GM18861 (cell line): ENCODE measurements around the gene MIGA2.
A peak's percentile ranks its signal among the peaks of the same experiment; 100 is the strongest.

Experiments used
- ATAC-seq: cut with Tn5 transposase; IDR thresholded peaks from one replicate; pipeline ENCODE4 v1.9.1; 2021; ENCODE audit not compliant: unreplicated experiment

The MIGA2 gene

DNA sequence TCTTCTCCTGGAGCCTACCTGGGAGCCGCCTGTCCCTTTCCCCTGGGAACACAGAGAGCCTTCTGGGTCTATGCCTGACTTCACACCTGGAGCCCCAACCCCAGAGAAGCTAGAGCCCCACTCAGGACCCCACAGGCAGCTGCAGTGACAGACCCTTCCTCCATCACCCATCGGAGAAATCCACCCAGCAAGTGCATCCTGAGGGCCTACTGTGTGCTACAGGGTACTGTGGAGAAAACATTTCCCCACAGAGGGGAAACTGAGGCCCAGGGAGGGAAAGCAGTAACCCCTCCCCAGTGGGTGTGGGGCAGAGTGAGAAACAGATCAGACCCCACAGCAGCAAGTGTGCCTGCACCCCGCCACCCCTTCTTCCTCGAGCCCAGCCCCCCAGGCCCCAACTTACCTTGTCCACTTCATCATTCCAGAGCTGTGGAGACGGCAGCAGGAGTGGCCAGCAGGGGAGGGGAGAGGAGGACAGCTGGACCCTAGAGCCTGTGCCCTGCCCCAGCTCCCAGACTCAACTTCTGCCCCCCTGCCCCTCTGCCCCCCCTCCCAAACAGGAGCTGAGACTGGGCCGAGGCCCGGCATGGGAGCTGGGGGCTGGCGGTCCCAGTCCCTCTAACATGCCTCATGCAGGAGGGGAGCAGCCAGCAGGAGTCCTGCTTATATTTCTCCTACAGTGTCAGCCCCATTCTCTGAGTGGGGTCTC lies 26.0 kb upstream of the MIGA2 start:
- no peak for ATAC-seq

DNA sequence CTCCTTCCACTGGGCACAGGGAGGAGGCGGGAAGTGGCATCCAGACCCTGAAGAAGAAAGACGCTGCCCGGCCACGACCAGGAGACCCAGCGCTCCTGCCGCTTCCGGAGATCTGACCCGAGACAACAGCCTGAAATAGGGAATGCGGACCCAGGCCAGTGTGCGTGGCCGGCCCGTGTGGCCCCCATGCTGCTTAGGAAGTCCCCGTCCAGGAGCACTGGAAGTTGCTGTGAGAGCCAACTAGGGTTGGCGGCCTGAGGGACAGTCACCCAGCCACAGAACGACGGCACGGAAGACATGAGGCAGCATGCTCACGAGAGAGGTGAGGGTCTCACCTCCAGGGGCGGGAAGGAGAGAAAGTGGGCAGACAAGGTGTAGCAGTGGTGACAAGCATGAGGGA lies 25.3 kb upstream of the MIGA2 start:
- no peak for ATAC-seq

DNA sequence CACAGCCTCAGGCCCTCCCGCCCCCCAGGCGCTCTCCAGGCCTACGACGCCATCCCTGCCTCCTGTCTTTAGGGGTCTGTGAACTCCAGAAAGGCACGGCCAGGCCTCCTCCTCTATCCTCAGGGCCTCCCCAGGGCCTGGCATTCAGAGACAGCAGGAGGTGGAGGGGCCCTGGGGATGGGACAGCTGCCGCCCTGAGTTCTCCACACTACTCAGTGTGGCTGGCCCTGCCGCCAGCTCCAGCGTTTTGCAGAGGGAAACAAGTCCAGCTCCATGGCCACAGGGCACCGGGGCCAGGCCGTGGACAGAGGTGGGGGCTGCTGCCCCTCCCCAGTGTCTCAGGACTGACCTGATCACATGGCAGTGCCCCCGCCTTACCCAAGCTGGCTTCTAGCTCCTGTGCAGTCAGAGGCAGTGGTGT lies 24.7 kb upstream of the MIGA2 start:
- ATAC-seq: no peak

DNA sequence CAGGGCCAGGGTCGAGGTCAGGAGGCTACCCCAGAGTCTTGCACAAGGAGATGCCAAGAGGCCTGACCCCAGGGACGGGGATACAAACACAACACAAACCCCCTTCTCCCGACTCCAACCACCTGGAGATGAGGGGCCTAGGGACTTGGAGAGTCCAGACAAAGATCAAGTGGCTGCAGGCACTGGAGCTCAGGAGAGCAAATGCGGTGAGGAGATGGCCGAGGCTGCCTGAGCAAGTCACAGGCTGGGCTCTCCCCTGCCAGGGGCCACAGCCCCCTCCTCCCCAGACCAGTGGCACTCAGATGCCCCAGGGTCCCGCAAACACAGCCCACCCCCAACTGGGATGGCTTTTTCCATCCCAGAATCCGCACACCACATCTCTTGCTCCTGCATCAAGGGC lies 24.1 kb upstream of the MIGA2 start:
- no peak for ATAC-seq

DNA sequence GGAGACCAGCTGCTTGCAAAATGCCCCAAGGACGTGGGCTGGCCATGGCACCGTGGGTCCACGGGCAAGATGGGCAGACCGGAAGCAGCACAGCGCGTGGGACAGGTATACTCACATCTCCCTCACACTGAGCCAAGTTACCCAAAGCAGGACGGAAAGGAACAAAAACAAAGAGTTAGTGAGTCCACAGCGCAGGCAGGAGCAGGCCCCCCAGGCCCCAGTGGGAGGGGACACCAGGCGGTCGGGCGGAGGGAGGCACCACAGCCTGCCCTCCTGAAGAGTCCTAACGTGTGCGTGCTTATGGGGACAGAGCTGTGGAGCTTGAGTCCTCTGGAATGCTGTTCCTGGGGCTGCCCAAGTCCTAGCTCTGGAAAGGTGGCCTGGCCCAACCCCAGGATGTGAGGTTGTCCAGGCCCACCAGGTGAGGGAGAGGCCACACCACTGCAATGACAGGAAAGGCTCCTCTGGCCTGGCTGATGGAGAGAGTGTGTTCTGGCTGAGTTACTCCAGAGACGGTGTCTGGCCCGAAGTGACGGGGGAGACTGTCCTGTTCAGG lies 23.5 kb upstream of the MIGA2 start:
- no peak for ATAC-seq

DNA sequence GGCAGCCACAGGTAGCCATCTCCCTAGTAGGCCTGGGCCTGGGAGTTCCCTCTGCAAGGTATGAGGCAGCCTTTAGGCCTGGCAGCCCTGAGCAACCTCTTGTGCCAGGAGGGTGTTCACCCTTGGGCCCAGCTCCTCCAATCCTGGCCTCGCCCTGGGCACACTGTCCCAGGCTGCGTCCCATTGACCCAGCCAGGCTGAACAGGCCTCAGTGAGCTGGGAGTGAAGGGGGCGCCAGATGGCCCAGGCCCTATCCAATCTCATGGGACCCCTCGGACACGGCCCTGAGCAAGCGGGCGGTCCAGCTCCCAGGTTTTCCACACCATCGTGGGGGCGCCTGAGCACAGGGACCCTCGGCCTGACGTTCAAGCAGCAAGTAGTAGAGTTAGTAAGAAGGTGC lies 22.8 kb upstream of the MIGA2 start:
- ATAC-seq: no peak

DNA sequence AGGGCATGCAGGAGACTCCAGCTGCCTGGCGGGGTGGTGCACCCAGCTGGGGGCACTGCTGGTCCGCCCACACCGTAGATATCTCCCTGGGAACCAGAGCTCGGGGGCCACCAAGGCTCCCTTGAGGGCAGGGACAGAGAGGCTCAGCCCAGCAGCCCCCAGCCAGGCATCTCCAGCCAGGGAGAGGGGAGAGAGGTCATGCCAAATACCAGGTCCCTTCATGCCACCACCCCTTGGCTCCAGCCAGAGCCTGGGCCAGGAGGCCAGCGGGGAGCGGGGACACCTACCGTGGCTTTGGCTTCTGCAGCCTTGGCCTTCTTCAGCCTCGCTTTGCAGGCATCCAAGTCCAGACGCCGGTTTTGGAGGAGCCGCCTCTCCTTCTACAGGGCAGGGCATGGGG lies 22.3 kb upstream of the MIGA2 start:
- ATAC-seq: no peak

DNA sequence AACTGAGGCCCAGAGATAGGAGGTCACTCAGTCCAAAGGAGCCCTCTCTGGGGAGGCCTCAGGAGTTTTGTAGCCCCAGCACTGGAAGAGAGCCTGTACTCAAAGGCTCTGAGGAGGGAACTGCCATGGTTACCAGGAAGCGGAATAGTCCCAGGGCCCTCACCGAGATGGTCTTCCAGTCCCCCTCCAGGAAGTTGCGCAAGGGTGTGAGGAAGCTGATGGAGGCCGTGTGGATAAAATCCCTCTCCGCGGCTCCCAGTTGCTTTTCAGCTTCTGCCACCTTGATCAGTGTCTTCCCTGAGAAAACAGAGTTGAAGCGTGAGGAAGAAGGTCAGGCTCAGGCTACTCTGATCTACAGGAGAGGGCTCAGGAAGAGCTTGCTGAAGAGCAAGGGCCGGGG lies 21.8 kb upstream of the MIGA2 start:
- no peak for ATAC-seq

DNA sequence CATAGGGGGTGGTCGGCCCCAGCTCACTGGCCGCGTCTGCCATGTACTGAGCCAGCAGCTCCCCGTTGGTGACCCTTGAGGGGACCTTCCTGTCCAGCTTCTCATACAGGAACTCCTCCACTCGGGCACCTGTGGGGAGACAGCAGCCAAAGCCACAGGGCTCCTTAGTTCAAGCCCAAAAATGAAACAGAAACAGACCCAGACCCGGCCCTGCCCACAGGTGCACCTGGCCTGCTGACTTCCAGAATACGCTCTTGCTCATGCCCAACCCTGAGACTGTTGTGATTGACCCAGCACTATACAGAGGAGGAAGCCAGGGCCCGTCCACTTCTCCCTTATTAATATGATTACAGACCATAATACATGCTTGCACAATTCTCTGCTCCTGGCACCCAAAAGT lies 15.3 kb upstream of the MIGA2 start:
- ATAC-seq: no peak

DNA sequence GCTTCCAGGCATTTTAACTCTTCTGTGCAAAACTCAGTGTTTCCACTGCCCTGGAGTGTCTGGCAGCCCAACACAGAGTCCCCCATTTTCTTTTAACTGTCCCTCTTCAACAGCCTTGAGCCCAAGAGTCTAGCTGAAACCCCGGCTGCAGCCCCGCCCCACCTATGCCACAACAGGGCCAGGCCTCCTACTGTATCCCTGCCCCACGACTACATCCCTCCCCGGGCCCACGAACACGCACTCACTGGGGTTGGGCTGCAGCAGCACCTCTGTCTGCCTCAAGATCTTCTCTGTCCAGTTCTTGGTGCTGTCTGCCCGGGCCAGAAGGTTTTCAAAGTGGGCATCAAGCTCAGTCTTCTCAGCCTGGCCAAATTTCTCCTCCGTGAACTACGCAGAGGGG lies 14.4 kb upstream of the MIGA2 start:
- ATAC-seq: no peak

DNA sequence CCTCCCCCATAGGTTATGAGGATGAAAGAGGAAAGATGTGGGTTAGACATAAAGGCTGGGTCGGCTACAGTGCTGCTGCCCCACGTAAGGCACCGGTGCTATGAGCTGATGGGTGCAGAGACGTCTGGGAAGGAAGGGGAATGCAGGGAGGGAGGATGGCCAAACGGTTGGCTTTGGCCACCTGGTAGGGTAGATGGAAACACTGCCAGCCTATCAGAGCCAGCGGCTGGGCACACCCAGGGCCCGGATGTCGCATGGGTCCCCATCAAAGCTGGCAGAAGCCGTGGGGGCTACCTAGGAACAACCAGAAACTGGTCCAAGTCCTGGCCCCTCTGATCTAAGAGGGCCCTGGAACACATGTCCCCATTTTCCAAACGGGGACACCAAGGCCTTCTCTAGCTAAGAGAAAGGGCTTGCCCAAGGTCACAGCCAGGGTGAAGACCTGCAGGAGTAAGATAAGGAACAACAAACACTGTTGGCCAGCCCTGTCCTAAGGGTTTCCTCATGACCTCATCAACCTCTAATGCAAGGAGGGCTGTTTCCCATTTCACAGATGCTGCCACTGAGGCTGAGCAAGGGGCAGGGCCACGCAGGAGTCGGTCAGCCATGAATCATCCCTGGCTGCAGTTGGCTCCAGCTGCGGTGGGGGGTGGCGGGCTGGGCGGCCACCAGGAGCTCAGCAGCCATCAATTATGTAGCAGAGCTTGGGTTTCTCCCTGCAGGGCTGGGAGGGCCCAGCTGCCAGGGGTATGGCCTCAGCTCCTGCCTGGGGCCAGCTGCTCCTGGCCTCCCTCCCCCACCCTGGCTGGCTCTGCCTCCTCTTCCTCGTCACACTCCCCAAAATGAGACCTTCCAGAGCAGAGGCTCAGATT lies 13.2 kb upstream of the MIGA2 start:
- ATAC-seq: no peak

DNA sequence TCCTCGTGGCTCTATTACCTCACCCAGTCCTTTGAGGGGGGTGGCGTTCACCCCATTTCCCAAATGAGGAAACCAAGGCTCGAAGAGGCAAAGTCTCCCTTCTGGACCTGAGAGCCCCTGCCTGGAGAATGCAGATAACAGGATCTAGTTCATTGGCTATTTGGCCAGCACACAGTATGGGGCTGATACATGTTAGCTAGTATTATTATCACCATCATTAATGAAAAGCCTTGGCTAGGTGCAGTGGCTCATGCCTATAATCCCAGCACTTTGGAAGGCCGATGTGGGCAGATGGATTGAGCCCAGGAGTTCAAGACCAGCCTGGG lies 12.6 kb upstream of the MIGA2 start:
- no peak for ATAC-seq

DNA sequence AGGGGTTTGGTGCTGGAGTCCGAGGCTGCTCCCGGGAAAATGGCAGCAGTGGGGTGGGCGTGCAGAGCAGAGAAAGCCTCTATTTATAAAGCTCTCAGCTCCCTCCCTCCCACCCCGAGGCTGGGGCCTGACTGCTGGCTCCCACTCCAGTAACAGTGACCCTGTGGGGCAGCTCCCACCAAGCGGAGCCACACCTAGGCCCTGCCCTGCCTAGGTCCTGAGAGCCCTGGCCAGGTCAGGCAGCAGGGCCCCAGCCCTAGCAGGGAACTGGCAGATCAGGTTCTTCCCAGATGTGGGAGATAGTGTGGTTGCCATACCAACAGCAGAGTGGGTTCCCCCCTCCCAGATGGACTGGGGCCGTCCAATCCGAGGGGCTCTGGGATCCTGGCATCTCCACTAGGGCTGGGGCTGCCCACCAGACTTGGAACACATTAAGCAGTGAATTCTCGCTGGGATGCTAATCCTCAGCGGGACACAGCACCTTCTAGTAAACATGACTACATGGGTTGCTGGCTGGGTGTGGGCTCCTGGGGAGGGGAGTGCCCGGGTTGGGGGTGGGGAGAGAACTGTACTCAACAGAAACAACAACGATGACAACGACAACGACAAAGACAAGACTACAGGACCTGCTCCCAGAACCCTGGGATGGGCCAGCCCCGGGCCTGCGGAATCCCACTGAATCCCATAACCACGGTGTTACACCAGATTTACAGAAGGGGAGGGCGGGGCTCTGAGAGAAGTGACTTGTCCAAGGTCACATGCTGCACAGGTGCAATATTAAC lies 9.8 kb upstream of the MIGA2 start:
- ATAC-seq: no peak

DNA sequence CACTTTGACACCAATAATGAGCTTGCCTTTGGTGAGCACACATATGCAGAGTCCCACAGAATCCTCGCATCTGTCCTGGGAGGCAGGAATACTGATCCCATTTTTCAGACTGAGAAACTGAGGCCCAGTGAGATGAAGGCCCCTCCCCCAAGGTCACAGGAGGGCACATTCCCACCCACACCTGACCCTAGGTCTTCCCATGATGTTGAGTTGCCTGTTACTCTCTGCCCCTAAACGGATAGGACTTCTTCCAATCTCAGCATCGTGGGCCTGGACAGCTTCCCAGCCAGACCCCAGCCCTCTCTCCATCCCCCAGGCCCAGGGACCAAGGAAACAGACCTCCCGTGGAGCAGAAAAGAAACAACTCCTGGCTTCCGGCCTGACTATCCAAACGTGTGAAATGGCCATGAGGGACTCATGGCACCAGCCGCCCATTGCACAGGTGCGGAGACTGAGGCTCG lies 9.2 kb upstream of the MIGA2 start:
- peak; percentile 7 for ATAC-seq

DNA sequence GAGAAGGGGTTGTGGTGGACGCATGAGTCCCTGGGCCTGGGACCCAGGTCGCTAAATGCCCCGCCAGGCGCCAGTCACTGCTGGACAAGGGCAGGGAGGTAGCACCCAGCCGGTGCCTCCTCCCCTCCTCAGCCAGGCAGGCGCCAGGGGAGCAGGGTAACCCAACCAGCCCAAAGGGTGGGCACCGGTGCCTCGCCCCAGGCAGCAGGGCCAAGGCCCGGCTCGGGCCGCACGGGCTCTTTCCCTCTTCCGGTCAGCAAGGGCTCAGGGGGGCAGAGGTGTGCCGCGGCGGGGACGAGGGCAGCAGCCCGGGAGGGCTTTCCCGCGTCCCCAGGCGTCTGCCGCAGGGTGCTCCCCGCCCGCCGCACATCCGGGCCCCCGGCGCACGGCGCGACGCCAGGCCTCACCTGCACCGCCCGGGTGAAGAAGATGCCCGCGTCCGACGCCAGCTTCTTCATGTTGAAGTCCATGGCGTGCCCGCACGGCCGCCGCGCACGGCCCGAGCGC lies 8.7 kb upstream of the MIGA2 start:
- peak; percentile 38 for ATAC-seq

DNA sequence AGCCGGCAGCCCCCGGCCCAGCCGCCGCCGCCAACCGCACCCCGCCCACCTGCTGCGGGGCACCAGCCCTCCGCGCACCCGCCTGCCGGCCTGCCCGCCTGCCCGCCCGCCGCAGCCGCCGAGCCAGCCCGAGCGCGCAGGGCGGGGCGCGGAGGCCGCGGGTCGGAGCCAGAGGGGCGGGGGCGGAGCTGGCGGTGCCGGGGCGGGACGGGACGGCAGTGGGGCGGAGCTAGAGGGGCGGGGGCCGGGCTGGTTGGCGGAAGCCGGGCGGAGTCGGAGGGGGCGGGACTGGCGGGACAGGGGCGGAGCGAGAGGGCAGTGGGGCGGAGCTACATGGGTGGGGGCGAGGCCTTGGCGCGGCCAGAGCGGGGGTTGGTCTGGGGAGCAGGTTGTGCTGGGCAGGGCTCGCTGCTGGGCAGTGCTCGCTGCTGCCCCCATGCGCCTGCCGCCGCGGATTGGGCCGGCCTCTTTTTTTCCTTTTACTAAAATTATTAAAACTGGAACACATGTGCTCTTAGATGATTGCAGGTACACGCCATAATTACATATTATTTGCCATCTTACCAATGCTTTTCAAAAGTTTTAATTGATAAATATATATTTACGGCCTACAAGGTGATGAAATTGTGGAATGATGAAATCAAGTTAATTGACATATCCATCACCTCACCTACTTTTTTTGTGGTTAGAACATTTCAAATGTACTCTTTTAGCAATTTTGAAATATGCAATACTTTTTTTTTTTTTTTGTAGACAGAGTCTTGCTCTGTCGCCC lies 8.0 kb upstream of the MIGA2 start, which contains the start of gene SH3GLB2:
Gene SH3GLB2 (minus strand): TSS at position 140 of the 775 bp plus-strand sequence. CDS start 177 bp downstream, outside the sequence.
- ATAC-seq: peak; percentile 53

DNA sequence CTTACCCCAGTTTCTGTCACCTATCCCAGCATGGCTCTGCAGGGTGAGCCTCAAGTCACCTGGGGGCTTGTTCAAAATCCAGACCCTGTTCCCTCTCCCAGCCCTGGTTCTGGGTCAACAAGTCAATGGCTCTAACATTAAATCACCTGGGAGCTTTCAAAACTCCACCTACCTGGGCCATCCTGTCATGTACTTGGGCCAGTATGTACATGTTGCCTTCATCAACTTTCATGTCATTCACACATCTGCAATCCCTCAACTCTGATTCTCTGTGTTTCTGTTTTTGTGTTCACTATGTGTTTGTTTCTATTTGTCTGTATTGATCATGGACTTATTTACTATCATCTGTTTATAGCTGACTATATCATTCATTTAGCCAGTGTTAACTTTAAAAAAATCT lies 6.2 kb upstream of the MIGA2 start:
- ATAC-seq: no peak

DNA sequence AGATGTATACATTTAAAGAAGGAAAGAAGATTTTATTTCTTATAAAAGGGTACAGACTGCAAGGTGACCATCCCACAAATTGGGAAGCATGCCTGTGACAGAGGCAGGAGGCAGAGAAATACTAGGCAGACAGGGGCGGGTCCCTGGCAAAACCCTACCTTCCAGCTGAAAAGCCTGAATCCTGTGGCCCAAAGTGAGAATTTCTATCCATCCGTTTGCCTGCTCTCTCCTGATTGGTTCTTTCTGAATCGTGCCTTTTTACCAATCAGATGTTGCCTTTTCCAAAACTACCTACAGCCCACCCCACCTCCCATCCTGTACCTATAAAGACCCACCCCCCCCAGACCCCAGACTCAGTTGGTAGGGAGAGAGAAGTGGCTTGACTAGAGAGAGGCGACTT lies 4.9 kb upstream of the MIGA2 start:
- no peak for ATAC-seq

DNA sequence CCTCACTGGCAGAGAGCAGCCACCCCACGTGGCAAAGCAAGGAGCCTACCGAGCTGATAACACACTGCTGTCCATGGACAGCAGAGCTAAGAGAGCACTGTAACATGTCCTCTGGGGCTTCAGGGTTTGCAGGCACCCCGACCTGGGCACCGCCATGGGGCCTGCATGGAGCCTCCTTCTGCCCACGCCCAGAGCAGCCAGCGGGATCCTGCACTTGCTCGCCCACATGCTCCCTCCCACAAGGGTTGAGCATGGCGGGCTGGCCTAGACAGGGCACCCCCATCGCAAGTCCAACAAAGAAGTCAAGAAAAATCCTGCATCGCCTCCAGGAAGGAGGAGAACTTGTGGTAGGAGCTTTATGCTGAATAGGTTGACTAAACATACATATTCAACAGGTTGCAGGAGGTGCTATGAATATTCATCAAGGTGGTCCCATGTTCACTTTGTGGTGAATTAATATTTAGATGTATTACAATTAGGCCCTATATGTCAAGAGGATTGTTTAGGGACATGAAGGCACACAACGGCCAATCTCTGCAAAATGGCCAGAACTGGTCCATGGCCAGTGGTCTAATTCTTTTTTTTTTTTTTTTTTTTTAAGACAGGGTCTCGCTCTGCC lies 3.8 kb upstream of the MIGA2 start:
- ATAC-seq: no peak

DNA sequence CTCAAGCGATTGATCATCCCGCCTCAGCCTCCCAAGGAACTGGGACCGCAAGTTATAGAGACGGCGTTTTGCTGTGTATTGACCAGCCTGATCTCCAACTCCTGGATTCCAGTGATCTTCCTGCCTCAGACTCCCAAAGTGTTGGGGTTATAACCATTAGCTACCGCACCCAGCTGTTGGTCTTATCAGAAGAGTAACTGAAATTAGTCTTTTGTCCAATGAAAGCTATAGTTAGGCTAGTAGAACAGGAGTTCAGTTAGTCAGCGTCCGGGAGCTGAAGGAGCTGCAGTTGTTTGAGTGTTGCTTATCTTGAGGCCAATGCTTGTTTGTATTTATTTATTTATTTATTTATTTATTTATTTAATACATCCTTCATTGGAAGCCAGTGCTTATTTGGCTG lies 3.2 kb upstream of the MIGA2 start:
- no peak for ATAC-seq
